ENCODE measurements around the gene FOXK1. TPM values are rescaled to one million over a fixed set of nuclear protein-coding genes. Genes with fewer than 3 reads are reported as not detected.
A peak's percentile ranks its signal among the peaks of the same experiment; 100 is the strongest.

FOXK1 gene
- polyA plus RNA-seq, 3 donors = 0.33 to 16.8 (median 0.76) TPM

DNA sequence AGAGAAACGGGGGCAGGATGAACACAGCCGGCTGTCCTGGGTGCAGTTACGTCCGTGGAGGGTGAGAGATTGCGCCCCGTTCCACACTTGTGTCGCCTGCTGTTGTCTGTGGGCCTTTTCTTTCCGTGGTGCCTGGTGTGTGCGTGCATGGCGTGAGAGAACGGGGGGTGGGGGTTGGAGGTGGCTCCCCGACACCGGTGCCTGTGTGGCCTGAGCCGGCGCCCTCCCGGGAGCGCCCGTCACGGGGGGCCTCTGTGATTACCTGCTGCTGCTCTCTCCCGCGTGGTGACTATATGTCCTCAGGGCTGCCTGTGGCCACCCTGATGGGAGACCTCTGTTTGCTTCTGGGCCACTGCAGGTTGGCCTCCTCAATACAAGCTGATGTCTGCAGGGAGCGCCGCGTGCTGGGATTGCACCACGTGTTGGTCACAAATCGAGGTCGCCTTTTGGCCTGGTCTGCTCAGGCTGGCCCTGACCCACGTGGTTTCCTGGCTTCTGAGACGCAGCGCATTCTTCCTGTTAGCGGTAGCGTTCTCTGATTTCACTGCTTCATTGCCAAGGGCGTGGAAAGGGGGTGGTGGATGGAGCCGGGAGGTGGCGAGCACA lies 82.4 kb downstream of the FOXK1 start:
- Histone ChIP-seq H3K9ac (ENCODE audit: insufficient read depth, low read length, poor library complexity, severe bottlenecking) (no peak overlapping the region), H4K20me1 (ENCODE audit: insufficient read depth, low read length) (peaks cover 18% of the 10 kb centered on the region), H3K4me3 (replicated peaks in 1 of 3; ENCODE audit: low read depth in 2 of 3, low read length in 3 of 3) (no peak overlapping the region), H3K9me3 (replicated peaks in 1 of 2; ENCODE audit: control insufficient read depth in 1 of 2, insufficient read depth in 1 of 2, low read length in 2 of 2) (no peaks in the 10 kb centered on the region), H3K4me2 (replicated peaks; ENCODE audit: extremely low read depth, low read length, poor library complexity, severe bottlenecking) (no peak overlapping the region), H3K27ac (ENCODE audit: low read depth in 1 of 2, low read length in 2 of 2) (no peak overlapping the region), H3K79me2 (ENCODE audit: insufficient read depth, low read length) (no peaks in the 10 kb centered on the region), H3K4me1 (ENCODE audit: control insufficient read depth in 1 of 2, insufficient read depth in 2 of 2, low read length in 2 of 2) (no peaks in the 10 kb centered on the region), H3K36me3 (replicated peaks in 1 of 2; ENCODE audit: control insufficient read depth in 1 of 2, insufficient read depth in 2 of 2, low read length in 2 of 2) (peaks cover 53 to 78% of the 10 kb centered on the region in 2 donors), H3K27me3 (ENCODE audit: control insufficient read depth in 2 of 2, insufficient read depth in 2 of 2, low read length in 2 of 2) (no peaks in the 10 kb centered on the region), H2AFZ (ENCODE audit: insufficient read depth, low read depth, low read length, poor library complexity, severe bottlenecking) (no peak overlapping the region)
- no peak overlapping the region for H3K4me3 Mint-ChIP-seq
- intact Hi-C loops (cut with micrococcal nuclease) = no loop called here
- H3K27me3 Mint-ChIP-seq (ENCODE audit: low read depth in 3 of 3) = peaks cover 0 to 2% (median 0%) of the 10 kb centered on the region in 3 donors
- peak overlapping the region in 2 of 7 donors; percentile 6 to 63 for H3K27ac Mint-ChIP-seq
- DNase-seq = no peak
- H3K4me1 Mint-ChIP-seq = peaks cover 1% of the 10 kb centered on the region
- TF ChIP-seq, protein P1, sequence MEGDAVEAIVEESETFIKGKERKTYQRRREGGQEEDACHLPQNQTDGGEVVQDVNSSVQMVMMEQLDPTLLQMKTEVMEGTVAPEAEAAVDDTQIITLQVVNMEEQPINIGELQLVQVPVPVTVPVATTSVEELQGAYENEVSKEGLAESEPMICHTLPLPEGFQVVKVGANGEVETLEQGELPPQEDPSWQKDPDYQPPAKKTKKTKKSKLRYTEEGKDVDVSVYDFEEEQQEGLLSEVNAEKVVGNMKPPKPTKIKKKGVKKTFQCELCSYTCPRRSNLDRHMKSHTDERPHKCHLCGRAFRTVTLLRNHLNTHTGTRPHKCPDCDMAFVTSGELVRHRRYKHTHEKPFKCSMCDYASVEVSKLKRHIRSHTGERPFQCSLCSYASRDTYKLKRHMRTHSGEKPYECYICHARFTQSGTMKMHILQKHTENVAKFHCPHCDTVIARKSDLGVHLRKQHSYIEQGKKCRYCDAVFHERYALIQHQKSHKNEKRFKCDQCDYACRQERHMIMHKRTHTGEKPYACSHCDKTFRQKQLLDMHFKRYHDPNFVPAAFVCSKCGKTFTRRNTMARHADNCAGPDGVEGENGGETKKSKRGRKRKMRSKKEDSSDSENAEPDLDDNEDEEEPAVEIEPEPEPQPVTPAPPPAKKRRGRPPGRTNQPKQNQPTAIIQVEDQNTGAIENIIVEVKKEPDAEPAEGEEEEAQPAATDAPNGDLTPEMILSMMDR (IDR thresholded peaks at IDR 0.05) = no peak
- H3K9me3 Mint-ChIP-seq = peaks cover 0 to 6% (median 0%) of the 10 kb centered on the region in 7 donors
- H3K36me3 Mint-ChIP-seq = peaks cover 51 to 87% of the 10 kb centered on the region in 2 donors
- WGBS (ENCODE audit: insufficient coverage) = 85% methylated on average over 29 of the region's 35 CpGs

DNA sequence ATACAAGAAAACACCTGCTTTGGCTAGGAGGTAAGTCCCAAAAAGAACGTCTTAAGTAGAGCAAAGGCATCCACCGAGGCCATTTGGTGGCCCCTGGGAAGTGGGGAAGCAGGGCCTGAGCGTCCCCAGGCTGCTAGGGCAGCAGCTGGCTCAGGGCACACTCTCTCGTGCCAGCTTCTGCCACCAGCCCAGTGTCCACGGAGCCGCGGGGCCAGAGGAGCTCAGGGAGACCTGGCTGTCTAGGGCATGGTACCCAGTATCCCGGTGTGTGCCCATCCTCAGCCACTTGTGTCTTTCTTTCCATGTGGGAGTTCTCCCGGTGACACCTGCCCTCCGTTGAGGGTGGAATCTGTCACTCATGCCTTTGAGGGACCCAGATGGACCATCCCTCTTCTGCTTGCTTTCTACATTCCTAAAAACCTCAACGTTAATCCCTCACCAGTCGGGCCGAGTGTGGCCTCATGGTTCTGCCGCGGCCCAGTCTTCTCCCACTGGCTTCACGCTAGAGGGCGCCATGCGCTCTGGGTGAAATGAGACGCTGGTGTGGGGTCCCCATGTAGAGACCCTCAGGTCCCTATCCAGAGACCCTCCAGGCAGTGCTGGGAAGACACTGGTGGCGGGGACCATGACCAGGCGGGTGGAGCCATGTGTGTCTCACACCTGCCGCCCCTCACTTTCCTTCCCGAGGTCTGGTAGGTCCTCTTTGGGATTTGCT lies 83.8 kb downstream of the FOXK1 start:
- Histone ChIP-seq H4K20me1 (ENCODE audit: insufficient read depth, low read length) (peaks cover 18% of the 10 kb centered on the region), H3K4me1 (ENCODE audit: control insufficient read depth in 1 of 2, insufficient read depth in 2 of 2, low read length in 2 of 2) (no peaks in the 10 kb centered on the region), H3K4me3 (replicated peaks in 1 of 3; ENCODE audit: low read depth in 2 of 3, low read length in 3 of 3) (no peak overlapping the region), H3K27me3 (ENCODE audit: control insufficient read depth in 2 of 2, insufficient read depth in 2 of 2, low read length in 2 of 2) (no peaks in the 10 kb centered on the region), H3K36me3 (replicated peaks in 1 of 2; ENCODE audit: control insufficient read depth in 1 of 2, insufficient read depth in 2 of 2, low read length in 2 of 2) (peaks cover 42 to 64% of the 10 kb centered on the region in 2 donors), H3K79me2 (ENCODE audit: insufficient read depth, low read length) (no peaks in the 10 kb centered on the region), H3K4me2 (replicated peaks; ENCODE audit: extremely low read depth, low read length, poor library complexity, severe bottlenecking) (no peak overlapping the region), H2AFZ (ENCODE audit: insufficient read depth, low read depth, low read length, poor library complexity, severe bottlenecking) (no peak overlapping the region), H3K9ac (ENCODE audit: insufficient read depth, low read length, poor library complexity, severe bottlenecking) (no peak overlapping the region), H3K9me3 (replicated peaks in 1 of 2; ENCODE audit: control insufficient read depth in 1 of 2, insufficient read depth in 1 of 2, low read length in 2 of 2) (no peaks in the 10 kb centered on the region), H3K27ac (ENCODE audit: low read depth in 1 of 2, low read length in 2 of 2) (no peak overlapping the region)
- H3K4me3 Mint-ChIP-seq = no peak overlapping the region
- 96% methylated on average over 22 of the region's 23 CpGs for WGBS (ENCODE audit: insufficient coverage)
- H3K9me3 Mint-ChIP-seq = peaks cover 0 to 6% (median 0%) of the 10 kb centered on the region in 7 donors
- peak overlapping the region in 1 of 7 donors; percentile 30 for H3K27ac Mint-ChIP-seq
- TF ChIP-seq, protein P1 (IDR thresholded peaks at IDR 0.05) = no peak
- peaks cover 3% of the 10 kb centered on the region for H3K4me1 Mint-ChIP-seq
- H3K27me3 Mint-ChIP-seq (ENCODE audit: low read depth in 3 of 3) = peaks cover 0 to 2% (median 0%) of the 10 kb centered on the region in 3 donors
- no peak for DNase-seq
- intact Hi-C loops (cut with micrococcal nuclease) = no loop called here
- peaks cover 39 to 73% of the 10 kb centered on the region in 2 donors for H3K36me3 Mint-ChIP-seq
